HL-60 (cell line): ENCODE results near the gene LIMCH1.

ENCODE experiments used
- DNase-seq, 2 experiments: peaks; one replicate each; pipeline ENCODE4 v3.0.0-alpha.2; 2010 to 2020; ENCODE audit warnings: low read depth in 1 of 2, low spot score in 1 of 2
- H3K27ac ChIP-seq: fragments of 250-450 bp; sonication (Bioruptor Pico); replicated peaks from 2 replicates; pipeline ENCODE4 v1.5.1; 2020; ENCODE audit warnings: mild to moderate bottlenecking, moderate library complexity
- H3K27me3 ChIP-seq: fragments of 250-450 bp; sonication (Bioruptor Pico); 2 replicates; pipeline ENCODE4 v1.5.1; 2021; ENCODE audit warnings: mild to moderate bottlenecking, moderate library complexity; ENCODE audit not compliant: insufficient read depth, poor library complexity, severe bottlenecking
- H3K4me3 ChIP-seq: replicated peaks from 2 replicates; pipeline ENCODE4 v1.5.1; 2011; ENCODE audit warnings: mild to moderate bottlenecking, control low read depth, low read length; ENCODE audit not compliant: insufficient read depth
- CTCF ChIP-seq: IDR thresholded peaks from one replicate; pipeline ENCODE4 v1.5.1; 2011; ENCODE audit warnings: low read length, control low read depth, inconsistent platforms; ENCODE audit not compliant: insufficient read depth
- GABPA ChIP-seq: IDR thresholded peaks from 2 replicates; pipeline ENCODE4 v1.6.1; 2012; ENCODE audit warnings: low read depth
- POLR2AphosphoS5 ChIP-seq: IDR thresholded peaks from 2 replicates; pipeline ENCODE4 v1.6.1; 2012; ENCODE audit warnings: low read depth
- REST ChIP-seq: IDR thresholded peaks from 2 replicates; pipeline ENCODE4 v1.6.1; 2012; ENCODE audit warnings: low read depth; ENCODE audit not compliant: insufficient replicate concordance
- SPI1 ChIP-seq: IDR thresholded peaks from 2 replicates; pipeline ENCODE4 v1.6.1; 2012; ENCODE audit warnings: low read depth, mild to moderate bottlenecking, borderline replicate concordance

The LIMCH1 gene

GRCh38 chr4:41609851-41610250, 71.9 kb downstream of the LIMCH1 start:
- DNase-seq = no peak
- Histone ChIP-seq H3K27me3 (no peaks in the 10 kb centered on the region), H3K4me3 (no peak overlapping the region), H3K27ac (no peak overlapping the region)
- no peak for TF ChIP-seq REST
- no peak for TF ChIP-seq CTCF
- no peak for TF ChIP-seq GABPA
- TF ChIP-seq SPI1 = no peak
- TF ChIP-seq POLR2AphosphoS5 = no peak

GRCh38 chr4:41610474-41610873, 72.5 kb downstream of the LIMCH1 start:
- no peak overlapping the region for H3K4me3 ChIP-seq
- no peak for DNase-seq
- no peaks in the 10 kb centered on the region for H3K27me3 ChIP-seq
- no peak for TF ChIP-seq CTCF
- no peak for TF ChIP-seq REST
- TF ChIP-seq POLR2AphosphoS5 = no peak
- no peak for TF ChIP-seq GABPA
- TF ChIP-seq SPI1 = no peak
- no peak overlapping the region for H3K27ac ChIP-seq

- no peak for TF ChIP-seq POLR2AphosphoS5
- no peak for TF ChIP-seq GABPA
- TF ChIP-seq REST = no peak
- TF ChIP-seq CTCF = no peak
- no peak for TF ChIP-seq SPI1
- H3K27ac ChIP-seq = no peak overlapping the region
- H3K4me3 ChIP-seq = no peak overlapping the region
Measured at GRCh38 chr4:41611124-41611838, 73.3 kb downstream of the LIMCH1 start.

More at GRCh38 chr4:41611124-41611838, 73.3 kb downstream of the LIMCH1 start:
- H3K27me3 ChIP-seq = no peaks in the 10 kb centered on the region
- no peak for DNase-seq
